Inflammatory macrophage treated with lipopolysaccharide for 4 hours (primary cell): ENCODE measurements around the gene CRYBG1.
A peak's percentile ranks its signal among the peaks of the same experiment; 100 is the strongest.
"Not testable (repeated sequence)": the region's sequence is repeated elsewhere in the genome, so short reads cannot be mapped to it uniquely, and the experiment has no call there.

ENCODE experiments used
- DNase-seq: peaks from one replicate; pipeline ENCODE4 v3.0.0-alpha.2; 2020

Gene CRYBG1

DNA sequence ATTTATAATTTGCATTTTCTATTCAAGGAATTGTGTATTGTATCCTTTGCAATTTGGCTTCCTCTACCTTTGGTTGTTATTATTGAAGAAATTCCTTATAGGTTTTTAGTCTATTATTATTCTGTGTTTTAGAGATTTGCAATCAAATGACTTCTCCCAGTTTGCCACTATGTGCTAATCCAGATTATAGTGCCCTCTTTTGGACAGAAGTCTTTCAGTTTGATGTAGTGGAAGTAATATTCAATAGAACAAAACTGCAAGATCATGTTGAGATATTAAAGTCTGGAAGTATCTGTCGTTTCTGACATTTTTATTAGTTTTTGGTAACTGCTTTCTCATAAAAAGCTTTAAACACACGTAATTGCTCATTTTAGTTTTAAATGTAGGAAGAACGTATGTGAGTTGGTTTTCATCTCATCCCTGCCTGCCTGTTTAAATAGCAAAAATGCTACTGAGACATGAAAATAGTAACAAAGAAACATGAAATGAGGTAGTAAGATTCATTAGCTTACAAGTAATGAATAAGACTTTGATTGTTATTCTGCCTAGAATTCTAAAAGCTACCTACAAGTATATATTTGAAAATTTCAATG, 195.9 kb downstream of the CRYBG1 start:
- peak; percentile 55 for DNase-seq

DNA sequence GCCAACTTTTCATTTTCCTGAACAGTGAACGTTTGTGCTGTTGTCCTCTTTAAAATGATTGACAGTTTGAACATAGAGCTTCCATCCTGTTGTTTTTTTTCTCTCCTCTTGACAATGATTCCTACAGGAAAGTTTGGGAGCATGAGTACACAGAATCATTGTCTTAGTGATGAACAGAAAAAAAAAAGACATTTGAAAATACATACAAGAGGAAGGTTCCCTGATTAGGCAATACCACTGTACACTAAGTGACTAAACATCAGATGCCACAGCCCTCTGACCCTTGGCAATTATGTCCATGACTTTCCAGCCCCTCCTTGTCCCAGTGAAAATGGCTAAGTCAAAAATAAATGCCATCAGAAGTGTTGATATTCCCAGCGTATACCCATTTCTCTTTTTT, 197.3 kb downstream of the CRYBG1 start:
- peak; percentile 84 for DNase-seq

DNA sequence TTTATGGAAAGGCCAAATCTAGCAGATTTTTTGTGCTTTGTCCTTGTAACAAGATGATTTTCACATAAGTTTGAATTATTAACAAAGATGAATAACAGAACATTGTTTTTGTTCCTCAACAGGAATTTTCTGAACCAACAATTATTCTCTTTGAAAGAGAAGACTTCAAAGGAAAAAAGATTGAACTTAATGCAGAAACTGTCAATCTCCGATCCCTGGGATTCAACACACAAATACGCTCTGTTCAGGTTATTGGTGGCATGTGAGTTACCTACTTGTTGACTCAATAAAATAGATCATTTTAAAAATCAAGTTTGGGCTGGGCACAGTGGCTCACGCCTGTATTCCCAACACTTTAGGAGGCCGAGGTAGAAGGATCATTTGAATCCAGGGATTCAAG, 197.8 kb downstream of the CRYBG1 start:
- no peak for DNase-seq

DNA sequence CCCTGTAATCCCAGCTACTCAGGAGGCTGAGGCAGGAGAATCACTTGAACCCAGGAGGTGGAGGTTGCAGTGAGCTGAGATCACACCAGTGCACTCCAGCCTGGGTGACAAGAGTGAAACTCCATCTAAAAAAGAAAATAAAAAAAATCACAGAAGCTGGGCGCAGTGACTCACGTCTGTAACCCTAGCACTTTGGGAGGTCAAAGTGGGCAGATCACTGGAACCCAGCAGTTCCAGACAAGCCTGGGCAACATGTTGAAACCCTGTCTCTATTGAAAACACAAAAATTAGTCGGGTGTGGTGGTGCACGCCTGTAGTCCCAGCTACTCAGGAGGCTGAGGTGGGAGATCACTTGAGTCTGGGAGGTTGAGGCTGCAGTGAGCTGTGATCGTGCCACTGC, 199.1 kb downstream of the CRYBG1 start:
- DNase-seq = peak; percentile 61

DNA sequence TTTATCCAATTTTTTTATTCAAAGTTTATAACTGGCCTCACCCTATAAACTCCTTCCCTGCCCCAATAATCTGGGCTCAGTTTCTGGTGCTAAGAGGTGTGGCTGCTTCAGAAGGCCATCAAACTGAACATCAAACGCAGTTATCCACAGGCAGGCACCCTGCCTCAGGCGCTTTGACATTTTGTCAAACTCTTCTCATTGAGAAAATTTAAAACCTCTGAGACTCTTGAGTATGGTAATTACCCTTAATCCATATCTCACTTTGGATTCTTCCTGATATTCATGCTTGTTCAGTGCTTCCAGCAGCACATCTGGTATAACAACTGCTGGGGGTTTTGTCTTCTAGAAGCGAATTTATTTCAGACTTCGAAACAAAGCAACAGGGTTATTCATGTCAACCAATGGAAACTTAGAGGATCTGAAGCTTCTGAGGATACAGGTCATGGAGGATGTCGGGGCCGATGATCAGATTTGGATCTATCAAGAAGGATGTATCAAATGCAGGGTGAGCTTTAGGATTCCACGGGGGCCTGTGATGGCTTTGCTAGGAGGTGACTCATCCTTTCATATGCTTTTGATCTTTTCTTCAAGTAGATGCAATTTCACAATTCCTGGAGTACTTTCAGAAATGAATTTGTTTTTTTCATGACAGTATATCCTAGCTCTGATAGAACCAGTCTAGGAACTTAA, 200.6 kb downstream of the CRYBG1 start:
- peak; percentile 55 for DNase-seq

DNA sequence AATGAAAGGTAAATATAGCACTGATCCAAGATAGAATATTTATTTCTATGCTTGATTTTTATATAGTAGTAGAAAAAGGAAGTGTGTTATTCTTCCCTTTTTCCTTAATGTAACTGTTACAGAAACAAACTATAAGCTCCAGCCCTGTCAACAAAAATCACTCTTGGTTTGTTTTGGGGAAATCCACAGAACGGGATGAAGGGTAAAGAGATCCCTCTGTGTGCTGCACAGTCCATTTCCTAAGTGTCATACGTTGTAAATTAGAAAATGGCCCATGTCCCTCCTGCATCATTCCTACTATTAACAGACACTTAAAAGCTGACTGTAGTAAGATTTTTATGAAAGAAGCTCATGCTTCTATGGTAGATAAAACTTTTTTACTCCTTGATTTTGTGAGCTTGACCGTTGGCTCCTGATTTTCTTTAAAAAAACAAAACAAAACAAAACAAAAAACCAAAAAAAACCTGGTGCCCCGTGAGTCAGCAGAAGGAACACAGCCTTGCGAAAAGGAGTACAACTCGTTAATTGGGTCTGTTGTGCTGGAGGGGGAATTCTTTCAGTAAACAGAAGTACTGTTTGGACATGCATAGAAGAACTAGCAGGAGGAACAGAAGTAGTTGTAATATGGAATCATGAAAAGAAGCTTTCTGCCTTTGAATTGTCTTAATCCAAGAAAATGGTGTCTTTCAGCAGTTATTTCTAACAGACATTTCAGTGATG, 201.3 kb downstream of the CRYBG1 start:
- DNase-seq = peak; percentile 78

DNA sequence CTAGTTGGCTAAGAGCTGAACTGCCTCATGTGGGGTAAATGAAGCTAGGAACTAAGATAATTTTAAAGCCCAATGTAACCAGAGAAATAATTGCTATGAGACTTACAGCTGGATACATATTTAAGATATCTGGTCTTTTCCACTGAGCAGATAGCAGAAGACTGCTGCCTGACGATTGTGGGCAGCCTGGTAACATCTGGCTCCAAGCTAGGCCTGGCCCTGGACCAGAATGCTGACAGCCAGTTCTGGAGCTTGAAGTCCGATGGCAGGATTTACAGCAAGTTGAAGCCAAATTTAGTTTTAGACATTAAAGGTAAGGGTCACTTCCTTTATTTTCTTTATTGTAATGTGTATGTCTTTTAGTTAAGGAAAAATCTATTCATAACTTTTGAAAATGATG, 203.1 kb downstream of the CRYBG1 start:
- no peak for DNase-seq

DNA sequence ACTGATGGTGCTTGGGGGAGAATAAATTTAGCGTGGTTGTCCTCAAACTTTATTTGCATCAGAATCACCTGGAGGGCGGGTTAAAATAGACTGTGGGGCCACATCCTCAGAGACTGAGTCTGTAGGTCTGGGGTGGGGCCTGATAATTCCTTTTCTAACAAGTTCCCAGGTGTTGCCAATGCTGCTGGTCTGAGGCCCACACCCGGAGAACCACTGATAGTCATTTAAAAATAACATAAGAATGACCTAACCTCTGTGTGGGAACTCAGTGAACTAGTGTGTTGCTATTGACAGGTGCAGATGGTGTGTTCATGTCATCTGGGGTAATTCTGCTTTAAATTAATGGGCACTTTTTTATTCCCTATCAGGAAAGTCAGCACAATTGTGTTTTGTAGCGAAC, 204.0 kb downstream of the CRYBG1 start:
- no peak for DNase-seq

DNA sequence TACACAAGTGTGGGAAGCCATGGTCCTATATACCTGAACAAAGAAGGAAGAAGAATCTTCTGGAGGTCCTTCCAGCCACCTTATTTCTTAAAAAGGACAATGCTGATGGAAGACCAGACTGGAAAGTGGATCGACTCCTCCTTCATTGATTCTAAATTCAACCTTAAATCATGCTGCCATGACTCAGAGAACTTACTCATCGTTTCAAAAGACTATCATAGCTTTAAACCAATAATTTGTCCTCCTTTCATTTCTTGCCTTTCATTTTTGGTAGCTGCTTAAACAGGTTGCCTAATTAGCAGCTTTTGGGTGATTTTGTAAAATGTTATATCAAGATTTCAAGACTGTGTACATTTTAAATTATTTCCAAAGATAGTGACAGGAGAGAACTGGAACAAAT, 208.0 kb downstream of the CRYBG1 start:
- peak; percentile 53 for DNase-seq

DNA sequence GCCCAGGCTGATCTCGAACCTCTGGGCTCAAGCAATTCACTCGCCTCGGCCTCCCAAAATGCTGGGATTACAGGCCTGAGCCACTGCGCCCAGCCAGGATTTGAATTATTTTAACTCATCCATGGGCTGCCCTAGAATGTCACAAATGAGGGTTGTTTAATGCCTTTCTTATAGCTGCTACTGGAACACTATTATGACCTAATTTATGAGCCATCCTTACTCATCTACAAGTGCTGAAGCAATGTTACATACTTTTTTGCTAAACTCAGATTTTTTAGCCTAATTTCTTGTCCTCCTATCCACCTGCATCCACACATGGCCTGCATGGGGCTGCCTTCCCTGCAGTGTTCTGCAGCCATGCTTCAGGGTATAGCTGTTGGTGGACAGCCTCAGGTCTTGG, 208.9 kb downstream of the CRYBG1 start:
- DNase-seq = no peak

DNA sequence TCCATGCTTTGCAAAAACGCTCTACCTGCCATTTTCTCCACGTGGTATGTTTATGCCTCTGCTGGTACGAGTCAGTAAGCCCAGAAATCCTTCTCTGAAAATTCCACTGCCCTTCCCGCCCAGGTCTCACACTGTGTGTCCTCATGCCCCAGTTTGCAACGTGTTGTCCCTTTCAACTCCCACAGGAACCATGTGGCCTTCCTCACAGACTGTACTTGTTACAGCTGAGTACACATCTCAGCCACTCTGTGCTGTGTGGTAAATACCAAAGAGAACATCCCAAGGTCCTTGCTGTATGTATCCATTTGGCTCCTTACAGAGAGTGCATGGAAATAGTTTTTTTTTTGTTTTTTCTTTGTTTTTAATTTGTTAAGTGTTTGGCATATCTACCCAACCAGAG, 211.9 kb downstream of the CRYBG1 start:
- peak; percentile 7 for DNase-seq

DNA sequence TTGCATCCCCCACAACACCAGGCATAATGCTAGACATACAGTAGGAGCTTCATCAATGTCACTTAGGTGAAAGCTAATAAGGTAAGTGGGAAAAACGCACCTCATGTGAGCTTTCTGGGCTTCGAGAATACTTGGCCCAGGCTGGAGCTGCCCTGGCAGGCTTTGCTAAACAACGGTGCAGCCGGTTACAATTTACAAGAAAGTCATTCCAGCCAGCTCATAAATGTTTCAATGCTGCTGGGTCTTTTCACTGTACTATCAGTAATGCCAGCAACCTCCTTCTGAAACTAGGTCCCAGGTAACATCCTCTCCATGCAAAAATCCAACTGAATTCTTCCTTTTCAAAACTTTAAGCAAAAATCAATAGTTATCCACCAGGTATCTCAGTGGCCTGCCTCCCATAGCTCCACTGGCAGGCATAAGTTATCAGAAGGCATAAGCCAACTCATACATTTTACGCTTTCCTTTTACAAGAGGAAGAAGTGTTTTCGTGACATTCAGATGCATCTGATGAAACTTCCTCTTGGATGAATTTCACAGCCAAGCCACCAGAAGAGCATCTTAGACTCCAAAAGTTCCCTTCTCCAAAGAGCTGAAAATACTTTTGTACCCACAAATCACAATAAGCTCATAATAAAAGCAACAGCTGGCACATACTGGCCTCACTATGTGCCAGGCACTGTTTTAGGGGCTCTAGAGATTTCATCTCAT, 212.5 kb downstream of the CRYBG1 start:
- peak; percentile 78 for DNase-seq

DNA sequence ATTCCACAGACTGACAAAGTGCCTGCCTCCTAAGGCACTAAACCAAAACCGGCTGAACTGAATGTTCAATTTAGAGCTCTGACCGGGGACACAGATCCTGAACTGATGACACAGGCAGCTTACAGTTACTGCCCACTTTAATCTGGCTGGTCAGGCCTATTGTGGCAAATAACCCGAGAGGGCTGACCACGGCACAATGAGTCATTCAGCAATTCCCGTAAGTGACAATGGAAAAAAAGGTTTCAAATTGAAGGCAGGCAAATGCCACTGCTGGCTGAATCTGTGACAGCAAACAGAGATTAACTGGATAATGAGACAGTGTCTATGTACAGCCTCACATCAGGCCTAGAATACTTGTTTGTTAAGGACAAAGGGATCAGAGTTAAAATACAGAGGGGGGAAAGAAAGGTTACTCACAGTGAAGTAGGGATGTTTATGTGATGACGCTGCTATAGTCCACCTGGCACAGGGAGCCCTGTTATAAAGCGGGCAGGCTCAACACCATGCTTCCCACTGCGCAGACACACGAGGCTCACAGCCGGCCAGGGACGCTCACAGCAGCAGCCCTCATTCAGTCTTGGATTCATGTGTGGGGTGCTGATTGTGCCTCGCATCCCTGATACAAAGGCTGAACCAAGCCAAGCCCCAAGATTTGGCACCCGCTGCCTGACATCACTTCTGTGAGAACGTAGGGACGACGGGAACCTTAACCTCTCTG, 214.4 kb downstream of the CRYBG1 start:
- DNase-seq = peak; percentile 77

DNA sequence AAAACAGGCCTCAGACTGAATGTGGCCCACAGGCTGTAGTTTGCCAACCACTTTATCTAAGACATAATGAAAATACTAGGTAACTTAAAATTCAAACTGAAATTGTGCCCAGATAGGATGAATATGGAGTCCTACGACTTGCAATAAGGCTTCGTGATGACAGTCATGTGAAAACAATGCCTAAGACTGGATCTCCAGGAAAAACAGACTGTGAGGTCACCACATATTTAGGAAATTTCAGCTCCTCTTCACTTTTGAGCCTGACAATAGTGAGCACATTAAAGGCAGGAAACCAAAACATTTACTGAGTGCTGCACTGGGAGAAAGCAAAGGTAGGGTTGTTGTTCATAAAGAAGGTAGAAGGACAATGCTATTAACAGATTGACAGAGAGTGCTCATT, 218.8 kb downstream of the CRYBG1 start:
- no peak for DNase-seq

DNA sequence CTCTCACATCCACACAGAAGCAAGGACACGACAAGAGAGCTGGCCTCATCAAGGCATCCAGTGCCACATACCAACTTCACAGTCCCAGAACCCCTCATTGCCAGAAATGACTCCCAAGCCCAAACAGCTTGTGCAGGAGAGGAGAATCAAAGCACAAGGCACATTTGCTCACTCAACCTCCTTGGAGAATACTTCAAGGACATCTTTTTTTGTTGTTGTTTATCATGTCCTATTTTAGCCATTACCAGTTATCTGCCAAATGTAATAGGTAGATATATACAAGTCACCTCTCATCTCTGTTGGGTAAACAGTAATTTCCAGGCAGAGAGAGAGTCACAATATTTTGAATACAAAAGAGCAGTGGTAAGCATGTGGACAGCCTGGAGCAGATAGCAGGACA, 221.0 kb downstream of the CRYBG1 start:
- DNase-seq = no peak

DNA sequence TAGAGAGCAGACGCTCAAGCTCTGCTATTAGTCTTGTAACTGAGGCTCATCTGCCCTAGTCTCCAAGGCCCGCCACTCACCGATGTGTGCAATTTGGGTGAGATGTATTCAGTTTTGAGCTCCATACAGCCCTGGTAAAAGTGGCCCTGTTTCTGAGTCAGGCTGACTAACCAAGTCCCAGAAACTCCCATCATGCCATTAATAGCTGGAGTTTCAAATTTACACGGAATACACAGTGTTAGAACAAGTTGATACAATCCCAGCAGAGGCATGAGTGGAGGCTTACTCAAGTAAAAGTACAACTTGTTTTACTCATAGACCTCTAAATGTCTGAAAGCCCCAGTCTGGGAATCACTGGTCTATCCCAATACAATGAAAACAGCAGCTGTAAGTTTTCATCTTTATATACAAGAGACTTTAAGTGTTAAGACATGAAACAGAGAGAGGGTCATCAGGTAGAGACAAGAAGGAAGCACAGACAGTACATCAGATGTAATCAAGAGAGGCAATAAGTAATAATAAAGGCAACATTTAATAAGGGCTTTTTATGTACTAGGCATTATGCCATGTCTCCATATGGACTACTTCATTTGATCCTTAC, 226.4 kb downstream of the CRYBG1 start:
- no peak for DNase-seq

DNA sequence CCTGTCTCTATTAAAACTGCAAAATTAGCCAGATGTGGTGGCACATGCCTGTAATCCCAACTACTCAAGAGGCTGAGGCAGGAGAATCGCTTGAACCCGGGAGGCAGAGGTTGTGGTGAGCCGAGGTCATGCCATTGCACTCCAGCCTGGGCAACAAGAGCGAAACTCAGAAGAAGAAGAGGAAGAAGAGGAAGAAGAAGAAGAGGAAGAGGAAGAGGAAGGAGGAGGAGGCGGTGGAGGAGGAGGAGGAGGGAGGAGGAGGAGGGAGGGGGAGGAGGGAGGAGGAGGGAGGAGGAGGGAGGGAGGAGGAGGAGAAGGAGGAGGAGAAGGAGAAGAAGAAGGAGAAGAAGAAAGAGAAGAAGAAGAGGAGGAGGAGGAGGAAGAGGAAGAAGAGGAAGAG, 228.4 kb downstream of the CRYBG1 start:
- DNase-seq = not testable (repeated sequence)

DNA sequence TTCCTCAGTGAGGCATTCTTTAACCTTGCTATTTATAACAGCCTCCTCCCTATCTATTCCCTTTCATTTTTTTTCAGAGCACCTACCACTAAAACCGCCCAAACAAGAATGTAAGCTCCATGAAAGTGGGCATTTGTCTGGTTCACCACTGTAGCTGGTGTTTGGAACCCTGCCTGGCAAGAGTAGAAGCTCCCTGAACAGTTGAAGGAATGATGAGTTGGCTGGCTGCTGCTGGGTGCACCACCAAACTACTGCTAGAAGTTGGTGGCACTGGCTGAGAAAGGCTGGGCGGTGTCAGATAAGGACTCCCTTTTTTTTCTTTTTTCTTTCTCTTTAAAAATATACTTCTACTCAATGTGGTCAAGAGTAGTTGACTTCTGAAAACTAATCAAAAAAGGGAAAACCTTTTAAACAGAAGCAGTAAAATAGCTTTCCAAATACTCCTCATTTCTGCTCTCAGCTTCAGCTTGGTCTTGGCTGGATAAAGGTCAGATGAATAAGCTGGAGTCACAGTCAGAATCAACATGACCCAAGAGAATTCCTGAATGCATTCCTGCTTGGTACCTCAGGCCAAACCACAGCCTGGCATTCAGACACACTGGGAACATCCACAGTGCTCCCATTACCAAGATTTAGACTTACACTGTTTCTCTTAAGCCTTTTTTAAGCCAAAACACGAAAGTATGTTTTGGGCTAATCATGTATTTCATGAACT, 230.8 kb downstream of the CRYBG1 start:
- no peak for DNase-seq

DNA sequence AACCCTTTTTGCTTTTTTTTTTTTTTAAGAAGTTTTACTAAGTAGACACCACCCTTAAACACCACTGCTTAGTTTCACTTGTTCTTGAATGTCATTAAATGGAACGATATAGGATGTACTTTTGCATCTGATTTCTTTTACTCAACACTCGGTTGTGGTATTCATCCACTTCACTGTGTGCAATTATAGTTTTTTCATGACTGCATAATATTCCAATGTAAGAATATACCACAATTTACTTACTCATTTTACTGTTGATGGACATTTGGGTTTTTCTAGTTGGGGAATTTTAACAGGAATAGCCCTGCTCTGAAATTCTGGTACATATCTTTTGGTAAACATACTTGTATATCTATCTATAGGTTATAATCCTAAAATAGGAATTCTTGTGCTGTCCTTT, 238.9 kb downstream of the CRYBG1 start:
- DNase-seq = no peak

DNA sequence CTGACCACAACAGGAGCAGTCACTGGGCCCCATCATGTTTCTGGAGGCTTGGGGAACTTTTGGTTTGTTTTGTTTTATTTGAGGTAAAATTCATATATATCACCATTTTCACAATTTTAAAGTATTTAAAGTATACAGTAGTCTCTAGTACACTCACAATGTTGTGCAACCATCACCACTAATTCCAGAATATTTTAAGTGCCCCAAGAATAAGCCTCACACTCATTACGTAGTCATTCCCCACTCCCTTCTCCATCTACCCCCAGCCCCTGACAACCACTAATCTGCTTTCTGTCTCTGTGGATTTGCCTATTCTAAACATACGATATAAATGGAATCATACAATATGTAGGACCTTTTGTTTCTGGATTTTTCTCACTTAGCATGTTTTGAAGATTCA, 239.8 kb downstream of the CRYBG1 start:
- DNase-seq = no peak

DNA sequence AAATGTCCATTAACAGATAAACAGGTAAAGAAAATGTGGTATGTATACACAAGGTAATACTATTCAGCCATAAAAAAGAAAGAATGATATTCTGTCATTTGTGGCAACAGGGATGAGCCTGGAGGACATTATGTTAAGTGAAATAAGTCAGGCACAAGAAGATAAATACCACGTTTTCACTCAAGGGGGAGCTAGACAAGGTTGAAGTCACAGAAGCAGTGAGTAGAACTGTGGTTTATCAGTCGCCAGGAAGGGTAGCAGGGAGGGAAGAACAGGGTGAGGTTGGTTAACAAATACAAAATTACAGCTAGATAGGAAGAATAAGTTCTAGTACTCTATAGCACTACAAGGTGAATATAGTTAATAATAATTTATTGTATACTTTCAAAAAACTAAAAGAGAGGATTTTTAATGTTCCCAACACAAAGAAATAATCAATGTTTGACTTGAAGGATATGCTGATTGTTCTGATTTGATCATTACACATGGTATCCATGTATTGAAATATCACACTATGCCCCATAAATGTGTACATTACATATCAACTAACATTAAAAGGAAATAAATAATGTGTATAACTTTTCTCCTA, 247.7 kb downstream of the CRYBG1 start:
- peak; percentile 67 for DNase-seq

DNA sequence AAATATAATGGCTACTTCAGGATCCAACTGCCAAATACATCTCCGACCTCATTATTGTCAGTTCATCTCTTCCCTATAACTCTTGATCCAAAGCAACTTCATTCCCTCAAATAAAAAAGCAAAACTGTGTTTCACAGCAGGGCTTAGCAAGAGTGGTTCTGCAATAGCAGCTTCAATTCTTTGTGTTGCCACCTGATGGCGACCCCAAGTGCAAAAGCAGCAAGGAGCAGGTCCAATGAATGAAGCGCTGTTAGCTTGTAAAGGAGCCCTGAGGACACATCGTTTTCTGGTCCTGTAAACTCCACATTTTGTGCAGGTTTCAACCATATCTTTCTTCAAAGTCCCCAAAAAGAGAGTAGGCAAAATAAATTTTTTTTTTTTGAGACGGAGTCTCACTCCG, 249.2 kb downstream of the CRYBG1 start:
- DNase-seq = peak; percentile 15
